ENCODE measurements around the gene XYLT2. TPM values are rescaled to one million over a fixed set of nuclear protein-coding genes. Genes with fewer than 3 reads are reported as not detected.

XYLT2 gene
- total and polyA plus RNA-seq, 10 of the 15 experiments (the other 5 are each of a cell fraction or from before 2014, with no cell fraction given), result 0.82 to 20.6 (median 13.0) TPM

- H2AFZ ChIP-seq (ENCODE audit: control insufficient read depth, low read depth, low read length), result no peak overlapping the region
- H3K27ac ChIP-seq (ENCODE audit: control insufficient read depth, insufficient read depth), result no peak overlapping the region
- H3K4me3 ChIP-seq, result no peak overlapping the region
- no peaks in the 10 kb centered on the region for H3K36me3 ChIP-seq (ENCODE audit: control insufficient read depth in 2 of 2, insufficient read depth in 2 of 2, low read length in 1 of 2)
- no peaks in the 10 kb centered on the region for H3K4me1 ChIP-seq (ENCODE audit: control insufficient read depth, insufficient read depth, low read length)
- H3K27me3 ChIP-seq (replicated peaks in 1 of 2; ENCODE audit: control insufficient read depth in 2 of 2, insufficient read depth in 2 of 2, low read length in 1 of 2), result no peaks in the 10 kb centered on the region
- WGBS (ENCODE audit: insufficient coverage, insufficient replicate concordance, low lambda C conversion rate, missing lambda C conversion rate), result 6% methylated on average over 7 of the region's 7 CpGs
- intact Hi-C loops (cut with micrococcal nuclease; ENCODE audit: unreplicated experiment) (loop anchor here (1.0 to 5.0 kb wide), 5 partner anchors 25 to 290 kb away; no protein-coding TSS in a partner anchor), in situ Hi-C loops (cut with MboI) (loop anchor here (10.0 kb wide), 1 partner anchor 103 kb away; no protein-coding TSS in a partner anchor)
- FAIRE-seq (peak; percentile 27), ATAC-seq (peak; percentile 99), DNase-seq (ENCODE audit: low read depth, low spot score) (no peak)
- H3K9ac ChIP-seq (ENCODE audit: control insufficient read depth, insufficient read depth, low read length), result no peak overlapping the region
- no peak overlapping the region for H3K4me2 ChIP-seq (ENCODE audit: control insufficient read depth, insufficient read depth)
- no TSS peak for BruUV-seq (replicated peaks)
- no peaks in the 10 kb centered on the region for H3K9me3 ChIP-seq (replicated peaks; ENCODE audit: control insufficient read depth, insufficient read depth, low read length)
- ChIA-PET CTCF (interaction anchor here (0.6 to 16.9 kb wide), 34 partner anchors 9 to 283 kb away, joined by 3 to 298 read pairs (median 6); partner anchors contain the start of genes COL1A1, LRRC59, PDK2 and SGCA), POLR2A (interaction anchor here (0.6 to 0.7 kb wide), 2 partner anchors 96 to 97 kb away, joined by 5 to 6 read pairs; no protein-coding TSS in a partner anchor), RAD21 (ENCODE audit: unreplicated experiment) (interaction anchor here (0.7 to 7.8 kb wide), 19 partner anchors 13 to 203 kb away, joined by 3 to 106 read pairs (median 6); partner anchors contain the start of genes COL1A1 and TMEM92), SMC1A (ENCODE audit: uncharacterized antibody, unreplicated experiment) (interaction anchor here (0.6 to 8.7 kb wide), 27 partner anchors 8 to 204 kb away, joined by 3 to 102 read pairs (median 5); partner anchors contain the start of genes COL1A1, PDK2 and TMEM92)
- H3K79me2 ChIP-seq (ENCODE audit: control insufficient read depth, insufficient read depth, low read length), result no peaks in the 10 kb centered on the region
- no peaks in the 10 kb centered on the region for H4K20me1 ChIP-seq (ENCODE audit: control insufficient read depth, insufficient read depth)
- TF ChIP-seq, protein P1, sequence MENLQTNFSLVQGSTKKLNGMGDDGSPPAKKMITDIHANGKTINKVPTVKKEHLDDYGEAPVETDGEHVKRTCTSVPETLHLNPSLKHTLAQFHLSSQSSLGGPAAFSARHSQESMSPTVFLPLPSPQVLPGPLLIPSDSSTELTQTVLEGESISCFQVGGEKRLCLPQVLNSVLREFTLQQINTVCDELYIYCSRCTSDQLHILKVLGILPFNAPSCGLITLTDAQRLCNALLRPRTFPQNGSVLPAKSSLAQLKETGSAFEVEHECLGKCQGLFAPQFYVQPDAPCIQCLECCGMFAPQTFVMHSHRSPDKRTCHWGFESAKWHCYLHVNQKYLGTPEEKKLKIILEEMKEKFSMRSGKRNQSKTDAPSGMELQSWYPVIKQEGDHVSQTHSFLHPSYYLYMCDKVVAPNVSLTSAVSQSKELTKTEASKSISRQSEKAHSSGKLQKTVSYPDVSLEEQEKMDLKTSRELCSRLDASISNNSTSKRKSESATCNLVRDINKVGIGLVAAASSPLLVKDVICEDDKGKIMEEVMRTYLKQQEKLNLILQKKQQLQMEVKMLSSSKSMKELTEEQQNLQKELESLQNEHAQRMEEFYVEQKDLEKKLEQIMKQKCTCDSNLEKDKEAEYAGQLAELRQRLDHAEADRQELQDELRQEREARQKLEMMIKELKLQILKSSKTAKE (IDR thresholded peaks at IDR 0.05; ENCODE audit: low read depth, poor library complexity, severe bottlenecking), result no peak
- TF ChIP-seq SMC3 (IDR thresholded peaks at IDR 0.05; ENCODE audit: borderline replicate concordance, low read length) (peak; percentile 99), NRF1 (conservative IDR thresholded peaks at IDR 0.05; ENCODE audit: low read depth, low read length) (no peak), MXI1 (IDR thresholded peaks at IDR 0.05; ENCODE audit: low read depth, low read length) (no peak), ZNF207 (IDR thresholded peaks at IDR 0.05; ENCODE audit: borderline replicate concordance) (no peak), MTA2 (IDR thresholded peaks at IDR 0.05; ENCODE audit: low read depth) (no peak), CEBPZ (IDR thresholded peaks at IDR 0.05; ENCODE audit: low read depth, low read length) (no peak), SMAD1 (IDR thresholded peaks at IDR 0.05; ENCODE audit: low read depth, partially characterized antibody) (no peak), MYB (IDR thresholded peaks at IDR 0.05; ENCODE audit: borderline replicate concordance, low read depth, low read length) (no peak), TCF12 (IDR thresholded peaks at IDR 0.05; ENCODE audit: low read depth, low read length) (no peak), SRF (IDR thresholded peaks at IDR 0.05; ENCODE audit: low read depth in 2 of 2, low read length in 2 of 2) (no peak), TARDBP (IDR thresholded peaks at IDR 0.05; ENCODE audit: borderline replicate concordance) (no peak), SIN3A (IDR thresholded peaks at IDR 0.05; ENCODE audit: low read depth, low read length) (no peak), PKNOX1 (IDR thresholded peaks at IDR 0.05) (no peak), BRCA1 (IDR thresholded peaks at IDR 0.05; ENCODE audit: low read depth, low read length) (no peak), TAF1 (IDR thresholded peaks at IDR 0.05; ENCODE audit: borderline replicate concordance, low read depth, low read length) (no peak)
- TF ChIP-seq, protein P2, sequence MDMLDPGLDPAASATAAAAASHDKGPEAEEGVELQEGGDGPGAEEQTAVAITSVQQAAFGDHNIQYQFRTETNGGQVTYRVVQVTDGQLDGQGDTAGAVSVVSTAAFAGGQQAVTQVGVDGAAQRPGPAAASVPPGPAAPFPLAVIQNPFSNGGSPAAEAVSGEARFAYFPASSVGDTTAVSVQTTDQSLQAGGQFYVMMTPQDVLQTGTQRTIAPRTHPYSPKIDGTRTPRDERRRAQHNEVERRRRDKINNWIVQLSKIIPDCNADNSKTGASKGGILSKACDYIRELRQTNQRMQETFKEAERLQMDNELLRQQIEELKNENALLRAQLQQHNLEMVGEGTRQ (IDR thresholded peaks at IDR 0.05; ENCODE audit: borderline replicate concordance, low read depth, low read length), result no peak
These were observed 48.5 kb upstream of the XYLT2 start for GRCh38 chr17:50297407-50297865.

All from GM12878 (cell line).